Mucosa of descending colon (tissue), 3 donors: Measurements from ENCODE around the gene PPP1R9B. TPM values are rescaled to one million over a fixed set of nuclear protein-coding genes. Genes with fewer than 3 reads are reported as not detected.
A peak's percentile ranks its signal among the peaks of the same experiment; 100 is the strongest.

Source experiments
- ATAC-seq: fragments of 200-7000 bp; cut with Tn5 transposase; one replicate; pipeline ENCODE4 v1.9.1; 2020; ENCODE audit warnings: mild to moderate bottlenecking, moderate library complexity
- DNase-seq, 3 donors: peaks; one replicate each; pipeline ENCODE4 v3.0.0-alpha.2; 2020
- H3K36me3 ChIP-seq: fragments of 200-600 bp; one replicate; pipeline ENCODE4 v1.8.0; 2021; ENCODE audit warnings: low read depth, mild to moderate bottlenecking
- H3K4me1 ChIP-seq: fragments of 200-600 bp; one replicate; pipeline ENCODE4 v1.8.0; 2021; ENCODE audit warnings: low read depth, mild to moderate bottlenecking
- H3K4me3 ChIP-seq: fragments of 200-600 bp; one replicate; pipeline ENCODE4 v1.8.0; 2021; ENCODE audit warnings: mild to moderate bottlenecking
- H3K9me3 ChIP-seq: fragments of 200-600 bp; one replicate; pipeline ENCODE4 v1.8.0; 2021; ENCODE audit warnings: mild to moderate bottlenecking
- intact Hi-C, 2 donors: fragments of 100-400 bp; cut with DNase I in 1 of 2; cut with micrococcal nuclease in 1 of 2; formaldehyde crosslinking; loops; one replicate each; pipeline versions ENCODE4 v1.11.0 to v1.11.1; 2022; cut with DNase I, micrococcal nuclease
- total RNA-seq, 3 donors: library from RNA; stranded (reverse); fragmentation: NEBNext Ultra II Directional in 2 of 3; extraction: Animal tissue kit (Norgen Biotek cat#: 25700) in 2 of 3; gene quantifications; one replicate each; pipeline versions ENCODE4 v1.2.1 to v1.2.4, GENCODE V29; 2021 to 2023
- TF ChIP-seq, protein P1 (sequence below): fragments of 200-600 bp; IDR thresholded peaks from one replicate; pipeline ENCODE4 v1.8.0; 2022; ENCODE audit warnings: antibody characterized with exemption, mild to moderate bottlenecking
- donor health status: DM: no; HTN: no; CAD: no; lungs with moderate emphysema.
- donor health status: DM: no; HTN: no; CAD: no.
- donor health status: DM: no; HTN: yes; CAD: no.

PPP1R9B gene
- total RNA-seq, 3 donors from 2014 or later = 27.3 to 47.5 (median 33.1) TPM

DNA sequence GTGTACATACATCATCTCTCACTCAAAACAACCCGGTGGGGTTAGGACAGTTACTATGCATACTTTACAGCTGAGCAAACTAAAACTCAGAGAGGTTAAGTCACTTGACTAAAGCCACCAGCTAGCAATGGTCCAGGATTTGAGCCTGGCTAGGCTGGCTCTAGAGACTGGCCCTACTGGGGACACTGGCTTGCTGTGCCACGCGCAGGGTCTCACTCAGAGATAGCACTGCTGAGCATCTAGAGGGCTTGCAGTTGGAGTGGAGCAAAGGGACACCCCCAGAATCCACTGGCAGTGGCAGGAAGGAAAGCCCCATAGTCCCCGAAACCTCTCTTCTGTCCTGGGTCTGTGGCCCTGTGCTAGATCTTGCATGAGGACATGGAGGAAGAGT lies 31.7 kb downstream of the PPP1R9B start:
- peaks cover 5% of the 10 kb centered on the region for H3K4me1 ChIP-seq
- H3K4me3 ChIP-seq = no peak overlapping the region
- DNase-seq = no peak
- intact Hi-C loops = loop anchor here in 1 of 2 donors (10.0 kb wide), 1 partner anchor 46 kb away; the partner anchor contains the start of gene SGCA
- TF ChIP-seq, protein P1, sequence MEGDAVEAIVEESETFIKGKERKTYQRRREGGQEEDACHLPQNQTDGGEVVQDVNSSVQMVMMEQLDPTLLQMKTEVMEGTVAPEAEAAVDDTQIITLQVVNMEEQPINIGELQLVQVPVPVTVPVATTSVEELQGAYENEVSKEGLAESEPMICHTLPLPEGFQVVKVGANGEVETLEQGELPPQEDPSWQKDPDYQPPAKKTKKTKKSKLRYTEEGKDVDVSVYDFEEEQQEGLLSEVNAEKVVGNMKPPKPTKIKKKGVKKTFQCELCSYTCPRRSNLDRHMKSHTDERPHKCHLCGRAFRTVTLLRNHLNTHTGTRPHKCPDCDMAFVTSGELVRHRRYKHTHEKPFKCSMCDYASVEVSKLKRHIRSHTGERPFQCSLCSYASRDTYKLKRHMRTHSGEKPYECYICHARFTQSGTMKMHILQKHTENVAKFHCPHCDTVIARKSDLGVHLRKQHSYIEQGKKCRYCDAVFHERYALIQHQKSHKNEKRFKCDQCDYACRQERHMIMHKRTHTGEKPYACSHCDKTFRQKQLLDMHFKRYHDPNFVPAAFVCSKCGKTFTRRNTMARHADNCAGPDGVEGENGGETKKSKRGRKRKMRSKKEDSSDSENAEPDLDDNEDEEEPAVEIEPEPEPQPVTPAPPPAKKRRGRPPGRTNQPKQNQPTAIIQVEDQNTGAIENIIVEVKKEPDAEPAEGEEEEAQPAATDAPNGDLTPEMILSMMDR = no peak
- no peak for ATAC-seq
- no peaks in the 10 kb centered on the region for H3K36me3 ChIP-seq
- no peaks in the 10 kb centered on the region for H3K9me3 ChIP-seq

DNA sequence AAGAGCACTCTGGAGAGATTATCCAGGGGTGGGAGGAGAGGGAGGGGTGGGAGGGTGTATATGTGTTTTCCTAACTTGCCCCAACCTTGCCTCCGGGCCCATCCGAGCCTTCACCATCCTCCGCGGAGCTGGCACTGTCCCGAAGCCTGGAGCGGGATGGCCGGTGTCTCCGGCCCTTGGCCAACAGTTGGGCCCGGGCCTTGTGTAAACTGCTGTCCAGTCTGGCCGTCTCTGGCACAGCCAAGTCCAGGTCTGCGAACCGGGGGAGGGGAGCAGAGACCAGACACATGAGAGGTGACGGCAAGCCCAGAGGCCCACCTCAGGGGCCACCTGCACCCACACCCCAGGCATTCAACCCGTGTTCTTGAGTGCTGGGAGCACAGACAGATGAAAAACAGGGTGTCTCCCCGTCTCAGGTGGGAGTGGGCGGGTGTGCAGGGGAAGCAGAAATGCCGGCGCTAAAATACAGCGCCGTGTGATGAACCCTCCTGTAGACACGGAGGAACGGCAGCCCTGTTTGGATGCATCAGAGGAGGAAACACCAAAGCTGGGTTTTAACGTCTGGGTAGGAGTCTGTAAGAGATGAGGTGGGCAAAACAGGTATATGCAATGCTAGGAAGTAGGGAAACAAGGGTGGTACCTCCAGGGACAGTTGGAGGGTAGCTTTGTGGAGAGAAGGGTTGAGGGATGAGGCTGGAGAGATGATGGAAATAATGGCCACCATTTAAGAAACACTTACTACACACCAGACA lies 32.2 kb downstream of the PPP1R9B start:
- ATAC-seq = no peak
- Histone ChIP-seq H3K4me1 (peaks cover 5% of the 10 kb centered on the region), H3K4me3 (no peak overlapping the region), H3K36me3 (no peaks in the 10 kb centered on the region), H3K9me3 (no peaks in the 10 kb centered on the region)
- intact Hi-C loops = loop anchor here in 1 of 2 donors (10.0 kb wide), 1 partner anchor 47 kb away; the partner anchor contains the start of gene SGCA
- TF ChIP-seq, protein P1 = no peak
- peak in 1 of 3 donors; percentile 50 for DNase-seq

DNA sequence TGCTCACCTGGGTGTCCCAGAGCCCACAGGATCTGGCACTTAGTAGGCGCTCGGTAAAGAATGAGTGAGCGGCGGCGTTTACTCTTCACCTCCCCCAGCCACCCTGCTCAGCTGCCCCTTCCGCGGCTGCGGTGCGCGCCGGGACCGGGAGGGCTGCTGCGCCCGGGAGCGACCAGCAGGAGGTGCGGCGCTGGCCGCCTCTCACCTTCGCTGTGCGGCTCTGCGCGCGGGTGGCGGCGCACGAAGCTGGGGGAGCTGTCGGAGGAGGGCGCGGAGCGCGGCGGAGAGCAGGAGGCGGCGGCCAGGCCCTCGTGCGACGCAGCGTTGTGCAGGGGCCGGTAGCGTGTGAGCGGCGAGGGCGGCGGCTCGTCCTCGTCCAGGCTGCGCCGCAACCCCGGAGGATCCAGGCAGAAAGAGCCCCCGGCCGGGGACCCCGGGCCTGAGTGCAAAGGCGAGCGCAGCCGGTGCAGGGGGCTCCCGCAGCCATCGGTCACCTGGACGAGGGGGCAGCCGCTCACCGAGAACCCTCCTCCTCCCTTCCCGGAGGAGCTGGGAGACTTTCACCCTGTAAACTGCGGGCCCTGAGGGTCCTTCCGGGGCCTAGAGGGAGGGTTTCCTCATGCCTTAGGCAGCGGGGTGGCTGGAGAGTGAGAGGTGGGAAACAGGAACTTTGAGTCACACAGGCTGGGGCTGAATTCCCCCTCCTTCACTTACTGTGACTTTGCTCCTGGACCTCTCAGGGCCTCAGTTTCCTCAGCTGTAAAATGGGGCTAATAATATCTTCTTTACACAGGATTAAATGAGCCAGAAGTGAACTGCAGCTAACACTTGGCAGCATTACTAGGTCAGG lies 33.0 kb downstream of the PPP1R9B start:
- Histone ChIP-seq H3K36me3 (no peaks in the 10 kb centered on the region), H3K9me3 (no peaks in the 10 kb centered on the region), H3K4me3 (no peak overlapping the region), H3K4me1 (peaks cover 5% of the 10 kb centered on the region)
- peak; percentile 84 for ATAC-seq
- TF ChIP-seq, protein P1 = peak; percentile 60
- DNase-seq = peak; percentile 61 to 80 (median 69)
- intact Hi-C loops = loop anchor here in 1 of 2 donors (10.0 kb wide), 1 partner anchor 47 kb away; the partner anchor contains the start of gene SGCA

GRCh38 chr17:50115756-50116155 lies 34.7 kb downstream of the PPP1R9B start:
- H3K9me3 ChIP-seq = no peaks in the 10 kb centered on the region
- H3K36me3 ChIP-seq = no peaks in the 10 kb centered on the region
- peaks cover 11% of the 10 kb centered on the region for H3K4me1 ChIP-seq
- ATAC-seq (no peak), DNase-seq (no peak)
- intact Hi-C loops = loop anchor here in 1 of 2 donors (10.0 kb wide), 1 partner anchor 49 kb away; the partner anchor contains the start of gene SGCA
- TF ChIP-seq, protein P1 = no peak
- no peak overlapping the region for H3K4me3 ChIP-seq

GRCh38 chr17:50114849-50115357 lies 35.6 kb downstream of the PPP1R9B start:
- Histone ChIP-seq H3K4me1 (peaks cover 11% of the 10 kb centered on the region), H3K4me3 (no peak overlapping the region), H3K36me3 (no peaks in the 10 kb centered on the region), H3K9me3 (no peaks in the 10 kb centered on the region)
- ATAC-seq (peak; percentile 42), DNase-seq (peak in 1 of 3 donors; percentile 80)
- TF ChIP-seq, protein P1 = peak; percentile 44
- intact Hi-C loops = loop anchor here in 1 of 2 donors (10.0 kb wide), 1 partner anchor 50 kb away; the partner anchor contains the start of gene SGCA
